Ovary (tissue), 3 donors: Measurements from ENCODE around the gene SEC14L1.
"Not testable (repeated sequence)": the region's sequence is repeated elsewhere in the genome, so short reads cannot be mapped to it uniquely, and the experiment has no call there.

Experiments used
- CTCF ChIP-seq, 3 donors: fragments of 450-650 bp in 2 of 3; fragments of 200-600 bp in 1 of 3; IDR thresholded peaks; one replicate each; pipeline versions ENCODE4 v1.5.1 to v1.8.0; 2016 to 2022; ENCODE audit warnings: antibody characterized with exemption in 3 of 3, mild to moderate bottlenecking in 1 of 3
- EP300 ChIP-seq: sonication (generic); formaldehyde crosslinking; IDR thresholded peaks from one replicate; pipeline ENCODE4 v1.6.1; 2017; ENCODE audit warnings: antibody characterized with exemption
- donor health status: DM: no; HTN: no; CAD: no.

GRCh38 chr17:77102411-77103134 is 38.2 kb upstream of the SEC14L1 start:
- TF ChIP-seq CTCF (IDR thresholded peaks at IDR 0.05); EP300: not testable (repeated sequence)
